Retinal pigment epithelial cell (primary cell): Measurements from ENCODE around the gene MICOS13.

ENCODE experiments used
- DNase-seq: peaks from one replicate; pipeline ENCODE4 v3.0.0-alpha.2; 2010; ENCODE audit warnings: low read depth
- H3K4me3 ChIP-seq: 2 replicates; pipeline ENCODE4 v1.5.1; 2011; ENCODE audit warnings: mild to moderate bottlenecking, low read length, control low read depth, moderate library complexity
- CTCF ChIP-seq: conservative IDR thresholded peaks from 2 replicates; pipeline ENCODE4 v1.5.1; 2011; ENCODE audit warnings: low read depth, low read length, control low read depth, inconsistent platforms

Gene MICOS13

GRCh38 chr19:5718037-5718578 lies 37.8 kb upstream of the MICOS13 start:
- no peak for DNase-seq
- no peak for TF ChIP-seq CTCF
- H3K4me3 ChIP-seq, result peak overlapping the region; percentile 96

- H3K4me3 ChIP-seq, result no peak overlapping the region
- no peak for DNase-seq
- no peak for TF ChIP-seq CTCF
Observed at GRCh38 chr19:5717215-5717935, 37.1 kb upstream of the MICOS13 start.

GRCh38 chr19:5714816-5715215 lies 34.5 kb upstream of the MICOS13 start:
- DNase-seq, result no peak
- TF ChIP-seq CTCF, result no peak
- H3K4me3 ChIP-seq, result no peak overlapping the region

DNA sequence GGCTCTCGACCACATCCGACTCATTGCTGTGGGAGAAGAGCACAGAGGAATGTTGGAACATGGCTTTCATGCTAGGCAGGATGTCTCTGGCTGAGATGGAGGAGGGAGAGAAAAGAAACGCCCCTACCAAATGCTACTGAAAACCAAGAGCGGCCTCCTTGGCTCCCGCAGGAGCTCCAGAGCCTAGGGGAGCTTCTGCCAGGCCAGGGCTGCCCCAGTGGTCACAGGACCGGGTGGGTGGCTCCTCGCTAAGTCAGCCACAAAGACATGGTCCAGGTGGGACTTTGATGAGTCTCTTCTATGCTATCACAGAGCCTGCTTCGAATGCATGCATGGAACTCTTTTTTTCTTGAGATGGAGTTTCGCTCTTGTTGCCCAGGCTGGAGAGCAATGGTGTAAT lies 32.9 kb upstream of the MICOS13 start:
- no peak for TF ChIP-seq CTCF
- DNase-seq, result no peak
- H3K4me3 ChIP-seq, result no peak overlapping the region

GRCh38 chr19:5711713-5712161 lies 31.4 kb upstream of the MICOS13 start:
- H3K4me3 ChIP-seq, result no peak overlapping the region
- DNase-seq, result no peak
- TF ChIP-seq CTCF, result no peak

GRCh38 chr19:5711025-5711424 lies 30.7 kb upstream of the MICOS13 start:
- TF ChIP-seq CTCF, result no peak
- no peak for DNase-seq
- H3K4me3 ChIP-seq, result no peak overlapping the region
